OCI-LY3 (cell line): ENCODE results near the gene HIF3A.

ENCODE experiments used
- EZH2phosphoT487 ChIP-seq: fragments of 200-600 bp; shearing (Covaris generic); IDR thresholded peaks from 2 replicates; pipeline ENCODE4 v1.6.1; 2018; ENCODE audit warnings: antibody characterized with exemption, mixed run types, low read depth
- TF ChIP-seq, protein P1 (sequence below): fragments of 200-600, 300-600 bp; sonication (generic); IDR thresholded peaks from 2 replicates; pipeline ENCODE4 v1.5.1; 2014; ENCODE audit warnings: antibody characterized with exemption, low read length, low read depth

GRCh38 chr19:46308510-46308909 lies 11.7 kb downstream of the HIF3A start:
- no peak for TF ChIP-seq EZH2phosphoT487
- TF ChIP-seq, protein P1, sequence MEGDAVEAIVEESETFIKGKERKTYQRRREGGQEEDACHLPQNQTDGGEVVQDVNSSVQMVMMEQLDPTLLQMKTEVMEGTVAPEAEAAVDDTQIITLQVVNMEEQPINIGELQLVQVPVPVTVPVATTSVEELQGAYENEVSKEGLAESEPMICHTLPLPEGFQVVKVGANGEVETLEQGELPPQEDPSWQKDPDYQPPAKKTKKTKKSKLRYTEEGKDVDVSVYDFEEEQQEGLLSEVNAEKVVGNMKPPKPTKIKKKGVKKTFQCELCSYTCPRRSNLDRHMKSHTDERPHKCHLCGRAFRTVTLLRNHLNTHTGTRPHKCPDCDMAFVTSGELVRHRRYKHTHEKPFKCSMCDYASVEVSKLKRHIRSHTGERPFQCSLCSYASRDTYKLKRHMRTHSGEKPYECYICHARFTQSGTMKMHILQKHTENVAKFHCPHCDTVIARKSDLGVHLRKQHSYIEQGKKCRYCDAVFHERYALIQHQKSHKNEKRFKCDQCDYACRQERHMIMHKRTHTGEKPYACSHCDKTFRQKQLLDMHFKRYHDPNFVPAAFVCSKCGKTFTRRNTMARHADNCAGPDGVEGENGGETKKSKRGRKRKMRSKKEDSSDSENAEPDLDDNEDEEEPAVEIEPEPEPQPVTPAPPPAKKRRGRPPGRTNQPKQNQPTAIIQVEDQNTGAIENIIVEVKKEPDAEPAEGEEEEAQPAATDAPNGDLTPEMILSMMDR = no peak
